Tibial nerve (tissue), 3 donors: ENCODE results near the gene EYS.

Experiments used
- EP300 ChIP-seq, 2 donors: sonication (generic); formaldehyde crosslinking; IDR thresholded peaks; one replicate each; pipeline ENCODE4 v1.6.1; 2017; ENCODE audit warnings: antibody characterized with exemption in 2 of 2, mild to moderate bottlenecking in 1 of 2
- POLR2A ChIP-seq, 2 donors: fragments of 450-650 bp; IDR thresholded peaks; one replicate each; pipeline ENCODE4 v1.6.1; 2017; ENCODE audit warnings: antibody characterized with exemption in 2 of 2, mild to moderate bottlenecking in 2 of 2, moderate library complexity in 2 of 2

DNA sequence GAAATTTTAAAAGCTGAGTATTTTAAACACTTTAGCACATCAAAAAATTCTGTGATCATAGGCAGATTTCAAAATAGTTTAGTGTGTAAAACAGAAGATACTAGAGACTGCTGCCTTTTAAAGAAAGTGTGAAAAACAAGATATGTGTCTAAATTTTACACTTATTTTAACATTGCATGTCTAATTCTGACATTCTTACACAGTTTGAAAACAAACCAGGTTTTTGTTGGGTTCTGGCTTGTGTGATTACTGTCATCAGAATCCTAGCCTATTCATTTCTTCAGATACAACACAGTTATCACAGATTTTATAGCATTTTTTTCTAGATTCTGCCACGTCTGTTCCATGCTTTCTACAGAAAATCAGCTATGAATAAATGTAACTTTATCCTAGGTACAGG lies 257.1 kb downstream of the EYS start:
- TF ChIP-seq EP300 (IDR thresholded peaks at IDR 0.05) (no peak), POLR2A (IDR thresholded peaks at IDR 0.05) (no peak)
